SK-N-SH treated with all-trans-retinoic acid at 6 μM for 48 hours (cell line): ENCODE data around the gene KIFC1.
A peak's percentile ranks its signal among the peaks of the same experiment; 100 is the strongest.

Experiments
- ATAC-seq: fragments of 200-7000 bp; cut with Tn5 transposase; 3 replicates; pipeline ENCODE4 v1.9.1; 2020; ENCODE audit warnings: mild to moderate bottlenecking, moderate library complexity
- ARNTL ChIP-seq: fragments of 450-650 bp; formaldehyde crosslinking; IDR thresholded peaks from 2 replicates; pipeline ENCODE4 v1.5.0; 2020; ENCODE audit warnings: low read depth, mild to moderate bottlenecking, moderate library complexity, borderline replicate concordance
- BACH2 ChIP-seq: fragments of 250-450 bp; sonication (Bioruptor Pico); IDR thresholded peaks from 2 replicates; pipeline ENCODE4 v1.9.0; 2021; ENCODE audit warnings: mild to moderate bottlenecking, borderline replicate concordance
- ESRRG ChIP-seq: fragments of 250-450 bp; sonication (Bioruptor Pico); IDR thresholded peaks from 2 replicates; pipeline ENCODE4 v1.6.1; 2021; ENCODE audit warnings: mild to moderate bottlenecking
- GLIS3 ChIP-seq: fragments of 250-450 bp; sonication (Bioruptor Pico); IDR thresholded peaks from 2 replicates; pipeline ENCODE4 v1.5.0; 2020; ENCODE audit warnings: mild to moderate bottlenecking, moderate library complexity
- ISL1 ChIP-seq: fragments of 250-450 bp; sonication (Bioruptor Pico); IDR thresholded peaks from 2 replicates; pipeline ENCODE4 v2.1.2; 2022; ENCODE audit warnings: mild to moderate bottlenecking, moderate library complexity
- PPARA ChIP-seq: fragments of 250-450 bp; sonication (Bioruptor Pico); IDR thresholded peaks from 2 replicates; pipeline ENCODE4 v1.5.0; 2020; ENCODE audit warnings: mild to moderate bottlenecking, borderline replicate concordance
- SNAI2 ChIP-seq: fragments of 250-450 bp; sonication (Bioruptor Pico); IDR thresholded peaks from 2 replicates; pipeline ENCODE4 v1.5.0; 2020; ENCODE audit warnings: mild to moderate bottlenecking, moderate library complexity
- TCF4 ChIP-seq: fragments of 250-450 bp; sonication (Bioruptor Pico); IDR thresholded peaks from 2 replicates; pipeline ENCODE4 v1.8.0; 2021; ENCODE audit warnings: mild to moderate bottlenecking, moderate library complexity, borderline replicate concordance
- TOX ChIP-seq: fragments of 250-450 bp; sonication (Bioruptor Pico); IDR thresholded peaks from 2 replicates; pipeline ENCODE4 v1.8.0; 2021; ENCODE audit warnings: mild to moderate bottlenecking, moderate library complexity, borderline replicate concordance
- ZC3H10 ChIP-seq: fragments of 250-450 bp; sonication (Bioruptor Pico); IDR thresholded peaks from 2 replicates; pipeline ENCODE4 v1.5.1; 2021; ENCODE audit warnings: mild to moderate bottlenecking, moderate library complexity
- ZFP3 ChIP-seq: fragments of 250-450 bp; sonication (Bioruptor Pico); IDR thresholded peaks from 2 replicates; pipeline ENCODE4 v1.5.0; 2020; ENCODE audit warnings: mild to moderate bottlenecking, moderate library complexity
- ZFP30 ChIP-seq: fragments of 450-650 bp; formaldehyde crosslinking; IDR thresholded peaks from 2 replicates; pipeline ENCODE4 v1.5.0; 2022; ENCODE audit warnings: mild to moderate bottlenecking, moderate library complexity
- ZNF565 ChIP-seq: fragments of 450-650 bp; formaldehyde crosslinking; conservative IDR thresholded peaks from 2 replicates; pipeline ENCODE4 v1.5.0; 2020; ENCODE audit warnings: low read depth, mild to moderate bottlenecking, moderate library complexity
- ZNF8 ChIP-seq: fragments of 450-650 bp; formaldehyde crosslinking; IDR thresholded peaks from 2 replicates; pipeline ENCODE4 v1.5.0; 2020; ENCODE audit warnings: mild to moderate bottlenecking, moderate library complexity
- TF ChIP-seq, protein P1 (sequence below): fragments of 250-450 bp; sonication (Bioruptor Pico); IDR thresholded peaks from 2 replicates; pipeline ENCODE4 v1.5.1; 2021; ENCODE audit warnings: mild to moderate bottlenecking, moderate library complexity
- TF ChIP-seq, protein P2 (sequence below): fragments of 250-450 bp; sonication (Bioruptor Pico); IDR thresholded peaks from 2 replicates; pipeline ENCODE4 v1.5.0; 2020; ENCODE audit warnings: mild to moderate bottlenecking, moderate library complexity
- TF ChIP-seq, protein P3 (sequence below): fragments of 250-450 bp; sonication (Bioruptor Pico); IDR thresholded peaks from 2 replicates; pipeline ENCODE4 v1.8.0; 2021; ENCODE audit warnings: low read depth, mild to moderate bottlenecking, moderate library complexity, borderline replicate concordance
- TF ChIP-seq, protein P4 (sequence below): fragments of 250-450 bp; sonication (Bioruptor Pico); IDR thresholded peaks from 2 replicates; pipeline ENCODE4 v1.8.0; 2020; ENCODE audit warnings: mild to moderate bottlenecking, moderate library complexity, borderline replicate concordance
- TF ChIP-seq, protein P5 (sequence below): fragments of 250-450 bp; sonication (Bioruptor Pico); IDR thresholded peaks from 2 replicates; pipeline ENCODE4 v1.5.1; 2020; ENCODE audit warnings: low read depth, mild to moderate bottlenecking, moderate library complexity

KIFC1 gene

DNA sequence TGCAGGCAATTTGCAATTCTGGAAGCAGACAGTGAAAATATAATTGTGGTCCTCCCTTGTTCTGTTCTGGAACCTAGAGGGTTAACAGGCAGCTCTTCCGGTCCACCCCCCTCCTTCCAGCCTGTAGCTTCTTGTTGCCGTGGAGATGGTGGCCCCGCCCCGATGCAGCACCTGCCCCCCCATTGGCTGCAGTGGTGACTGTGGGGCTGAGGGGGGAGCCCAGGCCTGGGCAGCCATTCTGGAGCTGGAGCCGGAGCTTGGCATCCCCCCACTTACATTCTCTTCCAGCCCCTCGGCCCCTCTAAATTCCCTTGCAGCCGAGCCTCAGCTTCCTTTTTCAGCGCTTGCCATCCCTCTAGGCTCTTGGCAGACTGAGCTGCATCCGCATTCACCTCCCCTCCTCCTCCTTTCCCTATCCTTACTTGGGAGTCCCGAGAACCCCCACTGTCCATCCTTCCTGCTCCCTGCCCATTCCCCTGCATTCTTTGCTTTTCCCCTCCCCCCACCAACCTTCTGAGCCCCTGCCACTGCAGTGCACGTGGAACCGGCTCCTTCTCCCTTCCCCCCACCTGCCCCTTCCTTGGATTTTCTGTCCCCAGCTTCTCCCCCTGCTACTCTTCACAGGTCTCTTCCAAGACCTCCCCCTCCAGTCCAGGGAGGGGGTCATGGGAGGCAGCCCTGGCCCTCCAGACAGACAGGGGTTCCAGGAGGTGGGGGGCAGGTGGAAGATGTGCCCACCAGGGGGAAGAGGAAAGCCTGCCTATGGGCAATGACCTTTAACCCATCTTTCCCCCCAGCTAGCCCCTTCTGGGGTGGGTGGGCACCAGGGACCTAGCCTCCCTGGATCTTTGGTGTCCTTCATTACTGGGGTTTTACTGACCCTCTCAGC lies 39.6 kb downstream of the KIFC1 start:
- TF ChIP-seq ZNF565 (no peak), ZNF8 (no peak), ESRRG (CRISPR knock-in tag) (no peak), PPARA (no peak), TOX (CRISPR knock-in tag) (no peak), TCF4 (CRISPR knock-in tag) (no peak), ARNTL (no peak), BACH2 (CRISPR knock-in tag) (no peak), ZC3H10 (no peak), ZFP30 (no peak), GLIS3 (CRISPR knock-in tag) (no peak), SNAI2 (no peak)
- TF ChIP-seq, protein P1, sequence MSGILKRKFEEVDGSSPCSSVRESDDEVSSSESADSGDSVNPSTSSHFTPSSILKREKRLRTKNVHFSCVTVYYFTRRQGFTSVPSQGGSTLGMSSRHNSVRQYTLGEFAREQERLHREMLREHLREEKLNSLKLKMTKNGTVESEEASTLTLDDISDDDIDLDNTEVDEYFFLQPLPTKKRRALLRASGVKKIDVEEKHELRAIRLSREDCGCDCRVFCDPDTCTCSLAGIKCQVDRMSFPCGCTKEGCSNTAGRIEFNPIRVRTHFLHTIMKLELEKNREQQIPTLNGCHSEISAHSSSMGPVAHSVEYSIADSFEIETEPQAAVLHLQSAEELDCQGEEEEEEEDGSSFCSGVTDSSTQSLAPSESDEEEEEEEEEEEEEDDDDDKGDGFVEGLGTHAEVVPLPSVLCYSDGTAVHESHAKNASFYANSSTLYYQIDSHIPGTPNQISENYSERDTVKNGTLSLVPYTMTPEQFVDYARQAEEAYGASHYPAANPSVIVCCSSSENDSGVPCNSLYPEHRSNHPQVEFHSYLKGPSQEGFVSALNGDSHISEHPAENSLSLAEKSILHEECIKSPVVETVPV (CRISPR knock-in tag) = no peak
- TF ChIP-seq, protein P2, sequence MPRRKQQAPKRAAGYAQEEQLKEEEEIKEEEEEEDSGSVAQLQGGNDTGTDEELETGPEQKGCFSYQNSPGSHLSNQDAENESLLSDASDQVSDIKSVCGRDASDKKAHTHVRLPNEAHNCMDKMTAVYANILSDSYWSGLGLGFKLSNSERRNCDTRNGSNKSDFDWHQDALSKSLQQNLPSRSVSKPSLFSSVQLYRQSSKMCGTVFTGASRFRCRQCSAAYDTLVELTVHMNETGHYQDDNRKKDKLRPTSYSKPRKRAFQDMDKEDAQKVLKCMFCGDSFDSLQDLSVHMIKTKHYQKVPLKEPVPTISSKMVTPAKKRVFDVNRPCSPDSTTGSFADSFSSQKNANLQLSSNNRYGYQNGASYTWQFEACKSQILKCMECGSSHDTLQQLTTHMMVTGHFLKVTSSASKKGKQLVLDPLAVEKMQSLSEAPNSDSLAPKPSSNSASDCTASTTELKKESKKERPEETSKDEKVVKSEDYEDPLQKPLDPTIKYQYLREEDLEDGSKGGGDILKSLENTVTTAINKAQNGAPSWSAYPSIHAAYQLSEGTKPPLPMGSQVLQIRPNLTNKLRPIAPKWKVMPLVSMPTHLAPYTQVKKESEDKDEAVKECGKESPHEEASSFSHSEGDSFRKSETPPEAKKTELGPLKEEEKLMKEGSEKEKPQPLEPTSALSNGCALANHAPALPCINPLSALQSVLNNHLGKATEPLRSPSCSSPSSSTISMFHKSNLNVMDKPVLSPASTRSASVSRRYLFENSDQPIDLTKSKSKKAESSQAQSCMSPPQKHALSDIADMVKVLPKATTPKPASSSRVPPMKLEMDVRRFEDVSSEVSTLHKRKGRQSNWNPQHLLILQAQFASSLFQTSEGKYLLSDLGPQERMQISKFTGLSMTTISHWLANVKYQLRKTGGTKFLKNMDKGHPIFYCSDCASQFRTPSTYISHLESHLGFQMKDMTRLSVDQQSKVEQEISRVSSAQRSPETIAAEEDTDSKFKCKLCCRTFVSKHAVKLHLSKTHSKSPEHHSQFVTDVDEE (CRISPR knock-in tag) = no peak
- TF ChIP-seq, protein P3, sequence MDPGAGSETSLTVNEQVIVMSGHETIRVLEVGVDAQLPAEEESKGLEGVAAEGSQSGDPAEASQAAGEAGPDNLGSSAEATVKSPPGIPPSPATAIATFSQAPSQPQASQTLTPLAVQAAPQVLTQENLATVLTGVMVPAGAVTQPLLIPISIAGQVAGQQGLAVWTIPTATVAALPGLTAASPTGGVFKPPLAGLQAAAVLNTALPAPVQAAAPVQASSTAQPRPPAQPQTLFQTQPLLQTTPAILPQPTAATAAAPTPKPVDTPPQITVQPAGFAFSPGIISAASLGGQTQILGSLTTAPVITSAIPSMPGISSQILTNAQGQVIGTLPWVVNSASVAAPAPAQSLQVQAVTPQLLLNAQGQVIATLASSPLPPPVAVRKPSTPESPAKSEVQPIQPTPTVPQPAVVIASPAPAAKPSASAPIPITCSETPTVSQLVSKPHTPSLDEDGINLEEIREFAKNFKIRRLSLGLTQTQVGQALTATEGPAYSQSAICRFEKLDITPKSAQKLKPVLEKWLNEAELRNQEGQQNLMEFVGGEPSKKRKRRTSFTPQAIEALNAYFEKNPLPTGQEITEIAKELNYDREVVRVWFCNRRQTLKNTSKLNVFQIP = no peak
- TF ChIP-seq, protein P4, sequence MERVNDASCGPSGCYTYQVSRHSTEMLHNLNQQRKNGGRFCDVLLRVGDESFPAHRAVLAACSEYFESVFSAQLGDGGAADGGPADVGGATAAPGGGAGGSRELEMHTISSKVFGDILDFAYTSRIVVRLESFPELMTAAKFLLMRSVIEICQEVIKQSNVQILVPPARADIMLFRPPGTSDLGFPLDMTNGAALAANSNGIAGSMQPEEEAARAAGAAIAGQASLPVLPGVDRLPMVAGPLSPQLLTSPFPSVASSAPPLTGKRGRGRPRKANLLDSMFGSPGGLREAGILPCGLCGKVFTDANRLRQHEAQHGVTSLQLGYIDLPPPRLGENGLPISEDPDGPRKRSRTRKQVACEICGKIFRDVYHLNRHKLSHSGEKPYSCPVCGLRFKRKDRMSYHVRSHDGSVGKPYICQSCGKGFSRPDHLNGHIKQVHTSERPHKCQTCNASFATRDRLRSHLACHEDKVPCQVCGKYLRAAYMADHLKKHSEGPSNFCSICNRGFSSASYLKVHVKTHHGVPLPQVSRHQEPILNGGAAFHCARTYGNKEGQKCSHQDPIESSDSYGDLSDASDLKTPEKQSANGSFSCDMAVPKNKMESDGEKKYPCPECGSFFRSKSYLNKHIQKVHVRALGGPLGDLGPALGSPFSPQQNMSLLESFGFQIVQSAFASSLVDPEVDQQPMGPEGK = no peak
- TF ChIP-seq, protein P5, sequence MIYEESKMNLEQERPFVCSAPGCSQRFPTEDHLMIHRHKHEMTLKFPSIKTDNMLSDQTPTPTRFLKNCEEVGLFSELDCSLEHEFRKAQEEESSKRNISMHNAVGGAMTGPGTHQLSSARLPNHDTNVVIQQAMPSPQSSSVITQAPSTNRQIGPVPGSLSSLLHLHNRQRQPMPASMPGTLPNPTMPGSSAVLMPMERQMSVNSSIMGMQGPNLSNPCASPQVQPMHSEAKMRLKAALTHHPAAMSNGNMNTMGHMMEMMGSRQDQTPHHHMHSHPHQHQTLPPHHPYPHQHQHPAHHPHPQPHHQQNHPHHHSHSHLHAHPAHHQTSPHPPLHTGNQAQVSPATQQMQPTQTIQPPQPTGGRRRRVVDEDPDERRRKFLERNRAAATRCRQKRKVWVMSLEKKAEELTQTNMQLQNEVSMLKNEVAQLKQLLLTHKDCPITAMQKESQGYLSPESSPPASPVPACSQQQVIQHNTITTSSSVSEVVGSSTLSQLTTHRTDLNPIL = no peak
- peak; percentile 67 for ATAC-seq

DNA sequence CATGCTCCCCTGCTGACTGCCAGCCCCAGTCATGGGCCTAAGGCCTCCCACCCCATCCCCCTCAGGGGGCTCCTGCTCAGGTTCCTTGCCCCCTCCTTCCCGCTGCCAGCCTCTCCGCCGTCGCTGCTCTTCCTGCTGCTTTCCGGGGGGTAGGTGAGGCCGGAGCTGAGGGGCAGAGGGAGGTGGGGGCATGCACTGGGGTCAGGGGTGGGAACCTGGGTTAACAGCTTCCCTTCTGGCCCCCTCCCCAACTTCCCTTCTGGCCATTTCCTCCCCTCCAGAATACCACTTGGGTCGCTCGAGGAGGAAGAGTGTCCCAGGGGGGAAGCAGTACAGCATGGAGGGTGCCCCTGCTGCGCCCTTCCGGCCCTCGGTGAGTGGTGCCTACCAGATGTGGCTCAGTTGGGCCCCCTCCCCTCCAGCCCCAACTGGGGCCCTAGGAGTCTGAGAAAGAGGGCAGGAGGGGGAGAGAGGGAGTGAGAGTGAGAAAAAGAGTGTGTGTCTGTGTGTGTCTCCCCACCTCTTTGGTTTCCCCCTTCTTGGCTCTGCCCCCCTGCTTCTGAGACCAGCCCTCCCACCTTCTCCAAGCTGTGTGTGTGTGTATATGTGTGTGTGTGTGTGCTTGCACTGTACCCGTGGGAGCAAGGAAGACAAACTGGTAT lies 40.4 kb downstream of the KIFC1 start:
- no peak for ATAC-seq
- TF ChIP-seq ZNF8 (no peak), ARNTL (no peak), ZNF565 (no peak), TCF4 (CRISPR knock-in tag) (no peak), ESRRG (CRISPR knock-in tag) (no peak), ZC3H10 (no peak), TOX (CRISPR knock-in tag) (no peak)

DNA sequence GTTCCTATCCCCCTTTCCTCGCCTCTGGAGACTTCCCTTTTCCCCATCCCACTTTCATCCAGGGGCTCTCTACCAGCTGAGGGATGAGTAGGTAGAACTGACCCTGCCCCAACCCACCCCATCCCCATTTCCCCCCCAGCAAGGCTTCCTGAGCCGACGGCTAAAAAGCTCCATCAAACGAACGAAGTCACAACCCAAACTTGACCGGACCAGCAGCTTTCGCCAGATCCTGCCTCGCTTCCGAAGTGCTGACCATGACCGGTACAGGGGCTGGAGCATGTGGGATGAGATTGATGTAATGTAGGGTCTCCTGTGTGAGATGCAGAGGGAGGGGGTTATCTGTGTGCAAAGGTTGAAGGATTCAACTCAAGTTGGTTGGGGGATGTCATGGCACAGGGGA lies 40.9 kb downstream of the KIFC1 start:
- TF ChIP-seq ZFP3 (CRISPR knock-in tag) (no peak), ISL1 (CRISPR knock-in tag) (no peak)
- no peak for ATAC-seq
